GM21423 (cell line): ENCODE results near the gene BMAL1.

ENCODE experiments used
- ATAC-seq: cut with Tn5 transposase; IDR thresholded peaks from one replicate; pipeline ENCODE4 v1.9.1; 2021; ENCODE audit warnings: mild to moderate bottlenecking, moderate library complexity; ENCODE audit not compliant: unreplicated experiment

Gene BMAL1

DNA sequence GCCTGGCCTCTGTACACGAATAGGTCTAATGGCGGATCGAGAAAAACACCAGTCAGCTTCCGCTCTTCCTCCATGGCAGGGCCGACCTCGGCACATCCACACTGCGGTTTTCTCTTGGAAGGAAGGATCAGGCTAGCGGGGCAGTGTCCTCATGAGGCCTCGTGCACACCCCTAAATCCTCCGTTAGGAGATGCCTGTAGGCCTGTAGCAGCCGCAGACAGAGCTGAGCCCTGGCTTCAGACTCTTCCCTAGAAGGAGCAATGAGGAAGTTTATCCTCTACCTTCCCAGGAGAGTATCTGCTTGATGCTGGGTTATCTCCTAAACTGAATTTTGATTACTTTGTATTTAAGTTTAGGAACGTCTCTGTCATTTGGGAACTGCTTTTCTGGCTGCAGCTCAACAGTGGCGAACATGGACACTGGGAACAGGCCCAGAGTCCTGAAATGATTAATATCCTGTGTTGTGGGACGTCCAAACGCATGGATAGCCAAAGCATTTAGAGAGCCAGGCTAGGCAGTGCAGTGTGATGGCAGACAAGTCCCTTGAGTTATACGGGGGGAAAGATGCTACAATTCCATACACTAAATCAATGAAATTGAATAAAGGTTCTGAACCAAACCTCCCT, 16.5 kb upstream of the BMAL1 start:
- ATAC-seq: no peak

- no peak for ATAC-seq
These were observed 16.0 kb upstream of the BMAL1 start for GRCh38 chr11:13261591-13262061.

GRCh38 chr11:13262096-13262495, 15.5 kb upstream of the BMAL1 start:
- no peak for ATAC-seq

GRCh38 chr11:13268791-13269190, 8.8 kb upstream of the BMAL1 start:
- no peak for ATAC-seq

DNA sequence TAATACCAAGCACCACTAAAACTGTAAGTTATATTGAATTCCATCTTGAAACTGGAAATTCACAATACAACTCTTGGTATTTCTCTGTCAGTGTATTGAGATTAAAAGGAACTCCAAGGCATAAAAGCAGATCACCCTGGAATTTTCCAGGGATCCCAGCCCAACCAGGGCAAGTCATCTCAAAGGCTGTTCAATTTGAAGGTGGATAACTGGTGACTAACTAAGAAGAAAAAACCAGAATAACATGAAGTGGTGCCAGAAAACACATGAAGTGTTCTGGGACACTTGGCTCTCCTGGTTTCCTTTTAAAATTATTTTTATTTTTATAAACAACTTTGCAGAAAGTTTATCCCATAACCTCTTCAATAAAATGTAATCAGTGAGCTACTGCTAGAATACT, 7.8 kb upstream of the BMAL1 start:
- ATAC-seq: no peak

- ATAC-seq: no peak
These were observed 6.4 kb upstream of the BMAL1 start for GRCh38 chr11:13271060-13271693.

GRCh38 chr11:13276454-13276831, 1.1 kb upstream of the BMAL1 start:
- ATAC-seq: no peak

GRCh38 chr11:13276832-13277767, 490 bp upstream of the BMAL1 start:
- ATAC-seq: peak; percentile 89

DNA sequence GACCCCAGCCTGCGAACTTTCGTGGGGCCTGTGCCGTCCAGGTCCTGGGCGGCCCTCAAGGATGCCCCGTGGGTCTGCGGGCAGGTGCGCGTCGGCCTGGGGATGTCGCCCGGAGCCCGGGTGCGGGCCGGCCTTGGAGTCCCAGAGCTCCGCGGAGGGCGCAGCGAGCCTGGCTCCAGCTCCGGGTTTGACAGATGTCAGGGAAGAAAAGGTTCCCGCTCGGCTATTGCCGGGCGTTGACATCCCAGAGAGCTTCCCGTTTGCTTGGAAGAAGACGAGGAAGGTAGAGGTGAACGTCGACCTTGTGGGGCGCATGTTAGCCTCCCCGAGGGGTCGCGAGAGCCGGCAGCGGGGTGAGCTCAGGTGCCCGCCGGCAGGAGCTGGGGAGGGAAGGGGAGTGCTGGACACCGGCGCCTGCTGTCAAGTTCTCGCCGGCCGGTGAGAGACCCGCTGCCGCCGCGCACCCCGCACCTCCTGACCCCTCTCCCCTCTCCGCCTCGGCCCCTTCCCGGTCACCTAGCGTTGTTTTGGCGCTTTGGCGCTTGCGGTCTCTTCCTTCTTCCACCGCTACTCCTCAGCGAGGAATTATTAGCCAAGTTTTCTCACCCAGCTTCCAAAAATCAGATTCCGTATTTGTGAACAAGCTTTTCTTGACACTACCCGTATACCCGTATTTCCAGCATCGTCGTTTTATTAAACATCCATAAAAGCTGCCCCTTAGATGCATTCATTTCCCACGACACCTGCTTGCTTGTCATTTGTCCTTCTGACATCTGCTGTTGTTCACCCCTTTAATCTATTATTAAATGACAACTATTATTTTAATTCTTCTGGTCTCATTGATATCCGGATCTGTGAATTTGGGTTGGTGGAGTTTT, 1.3 kb downstream of the BMAL1 start:
- ATAC-seq: no peak

- ATAC-seq: no peak
These were observed 1.9 kb downstream of the BMAL1 start for GRCh38 chr11:13279487-13279834.

DNA sequence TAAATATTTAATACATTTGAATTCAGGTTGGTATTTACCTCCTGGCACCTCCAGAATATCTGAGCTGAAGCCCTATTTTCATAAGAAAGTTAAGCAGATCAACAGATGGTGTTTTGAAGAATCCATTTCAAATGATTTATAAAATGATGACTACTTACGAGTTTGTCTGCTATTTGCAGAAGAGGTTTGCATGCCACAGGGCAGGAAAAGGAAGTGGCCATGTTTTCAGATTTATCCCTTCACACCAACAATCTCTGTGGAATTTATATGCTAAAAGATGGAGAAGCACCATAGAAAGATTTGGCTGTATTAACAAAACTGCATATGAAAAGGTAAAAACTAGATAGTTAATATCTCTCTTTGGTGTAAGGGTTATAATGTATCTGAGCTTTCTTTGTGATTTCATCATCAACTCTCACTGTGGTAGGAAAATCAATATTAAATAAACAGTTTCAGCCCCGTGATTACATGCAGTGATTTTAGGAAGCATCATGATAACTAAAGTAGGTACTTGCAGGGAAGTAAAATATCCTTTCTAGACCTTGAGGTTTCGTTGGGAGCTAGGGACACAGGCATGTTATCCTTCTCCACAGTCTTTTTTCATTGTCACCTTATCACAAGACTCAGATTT, 2.6 kb downstream of the BMAL1 start:
- ATAC-seq: no peak

GRCh38 chr11:13280777-13281176, 3.2 kb downstream of the BMAL1 start:
- ATAC-seq: no peak

DNA sequence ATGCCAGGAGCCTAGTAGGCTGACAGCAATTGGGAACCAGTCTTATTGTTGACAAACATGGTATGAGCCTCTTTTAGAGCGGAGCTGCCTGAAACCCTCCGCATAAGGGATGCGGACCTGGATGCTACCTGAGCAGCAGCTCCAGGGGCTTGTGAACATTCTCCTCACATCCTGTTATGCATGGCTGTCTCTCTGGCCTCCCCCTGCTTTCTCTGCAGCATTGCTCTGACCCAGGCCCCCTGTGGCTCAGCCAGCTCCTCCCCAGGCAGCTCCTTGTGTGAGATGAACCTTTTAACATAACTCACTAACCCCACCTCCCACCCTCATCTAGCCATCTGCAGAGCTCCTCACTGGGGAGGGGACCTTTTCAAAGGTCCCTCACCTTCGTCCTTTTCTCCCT, 6.0 kb downstream of the BMAL1 start:
- ATAC-seq: no peak

DNA sequence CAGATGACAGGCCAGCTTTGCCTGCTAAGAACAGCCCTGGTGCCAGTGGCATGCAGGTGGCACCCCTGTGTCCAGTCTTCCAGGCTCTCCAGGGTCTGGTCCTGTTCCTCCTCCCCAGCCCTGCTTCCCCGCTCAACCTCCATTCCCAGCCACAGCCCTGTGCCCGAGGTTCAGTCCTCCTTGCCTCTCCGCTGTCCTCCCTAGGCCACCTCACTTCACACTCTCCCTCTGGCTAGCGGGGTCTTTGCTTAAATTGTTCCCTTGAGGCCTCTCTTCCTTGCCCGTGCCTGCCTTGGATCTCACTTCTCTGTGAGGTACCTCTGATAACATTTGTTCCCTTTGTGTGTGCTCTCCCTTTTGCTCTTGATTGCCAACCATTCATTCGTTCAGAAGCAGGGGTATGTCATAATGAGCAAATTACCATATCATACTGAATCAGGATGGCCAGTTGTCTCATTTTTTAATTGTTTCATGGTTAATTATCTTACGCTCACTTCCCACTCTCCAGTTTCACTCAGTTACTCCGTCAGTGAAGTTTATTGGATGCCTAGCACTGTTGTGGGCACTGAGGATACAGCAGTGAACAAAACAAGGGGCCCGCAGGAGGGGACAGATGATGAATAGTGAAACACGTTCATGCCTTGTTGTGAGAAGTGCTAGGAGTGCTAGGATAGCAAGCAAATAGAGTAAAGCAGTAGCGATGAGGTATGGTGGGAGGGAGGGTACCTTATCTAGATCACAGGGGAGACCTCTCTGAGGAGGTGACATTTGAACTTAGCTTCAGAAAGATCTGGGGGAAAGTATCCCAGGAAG, 7.4 kb downstream of the BMAL1 start:
- ATAC-seq: no peak

- no peak for ATAC-seq
These were observed 8.8 kb downstream of the BMAL1 start for GRCh38 chr11:13286279-13286821.

GRCh38 chr11:13287036-13287435, 9.4 kb downstream of the BMAL1 start:
- no peak for ATAC-seq

DNA sequence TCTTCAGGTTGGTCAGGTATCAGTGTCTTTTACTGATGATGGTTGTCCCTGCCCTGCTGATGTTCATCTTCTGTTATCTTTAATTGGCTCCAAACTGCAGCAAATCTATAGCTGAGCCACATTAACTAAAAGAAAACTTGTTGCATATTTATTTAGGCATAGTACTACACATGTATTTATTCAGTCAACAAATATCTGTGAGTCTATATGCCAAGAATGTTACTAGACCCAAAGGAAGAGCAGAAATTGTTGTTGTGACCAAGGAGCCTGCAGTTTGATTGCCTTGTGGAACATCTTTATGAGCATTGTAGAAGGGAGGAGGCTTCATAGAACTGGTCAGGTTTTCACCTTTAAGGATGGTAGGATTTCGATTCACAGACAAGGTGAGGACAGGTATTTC, 10.1 kb downstream of the BMAL1 start:
- no peak for ATAC-seq

- peak; percentile 52 for ATAC-seq
These were observed 10.9 kb downstream of the BMAL1 start for GRCh38 chr11:13288375-13289029.

- no peak for ATAC-seq
These were observed 11.5 kb downstream of the BMAL1 start for GRCh38 chr11:13289081-13289480.
